ENCODE measurements around the gene SYNE2. TPM values are rescaled to one million over a fixed set of nuclear protein-coding genes. Genes with fewer than 3 reads are reported as not detected.
A peak's percentile ranks its signal among the peaks of the same experiment; 100 is the strongest.

Gene SYNE2
- total RNA-seq, 1 donor from 2014 or later, result 261 TPM

DNA sequence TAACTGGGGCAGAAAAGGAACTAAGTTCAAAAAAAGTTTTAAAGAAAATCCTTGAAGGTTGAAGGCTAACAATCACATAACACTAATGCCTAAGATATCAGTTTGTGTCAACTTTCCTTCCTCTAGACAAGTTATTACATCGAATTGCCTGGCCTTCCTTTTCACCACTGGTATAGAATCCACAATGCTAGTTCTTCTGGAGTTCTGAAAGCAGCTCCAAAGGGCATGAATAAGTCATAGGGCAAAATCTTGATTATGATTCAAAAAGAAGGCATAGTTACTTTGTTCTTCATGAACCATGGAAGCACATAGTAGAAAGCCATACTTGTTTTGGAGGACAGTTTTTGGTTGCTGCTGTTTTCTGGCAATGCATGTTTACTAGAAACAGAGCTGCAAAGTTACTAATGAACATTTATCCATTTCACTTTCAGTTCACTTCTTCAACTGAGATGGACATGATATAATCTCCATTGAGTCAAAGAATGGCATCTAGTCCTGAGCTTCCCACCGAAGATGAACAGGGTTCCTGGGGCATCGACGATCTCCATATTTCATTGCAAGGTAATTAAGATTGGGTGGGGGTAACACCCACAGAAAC, 56.0 kb downstream of the SYNE2 start:
- DNase-seq (ENCODE audit: low read depth), result no peak

DNA sequence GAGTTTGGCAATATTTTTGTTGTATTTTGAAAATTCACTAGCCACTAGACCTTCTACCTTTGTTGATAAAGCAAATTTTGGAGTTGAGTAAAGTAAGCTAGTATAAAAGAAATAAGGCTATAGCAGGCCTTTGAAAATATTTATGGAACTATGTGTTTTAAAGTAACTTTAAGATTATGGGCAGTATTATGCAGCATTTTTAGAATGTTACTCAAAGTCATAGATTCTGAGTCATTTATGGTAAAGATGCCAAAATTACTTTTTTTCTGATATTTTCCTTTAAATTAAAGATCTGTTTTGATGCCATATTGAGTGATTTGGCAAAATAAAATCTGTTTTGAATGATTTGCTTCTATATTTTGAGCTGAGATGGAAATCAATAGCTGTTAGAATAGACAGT, 57.2 kb downstream of the SYNE2 start:
- DNase-seq (ENCODE audit: low read depth), result no peak

DNA sequence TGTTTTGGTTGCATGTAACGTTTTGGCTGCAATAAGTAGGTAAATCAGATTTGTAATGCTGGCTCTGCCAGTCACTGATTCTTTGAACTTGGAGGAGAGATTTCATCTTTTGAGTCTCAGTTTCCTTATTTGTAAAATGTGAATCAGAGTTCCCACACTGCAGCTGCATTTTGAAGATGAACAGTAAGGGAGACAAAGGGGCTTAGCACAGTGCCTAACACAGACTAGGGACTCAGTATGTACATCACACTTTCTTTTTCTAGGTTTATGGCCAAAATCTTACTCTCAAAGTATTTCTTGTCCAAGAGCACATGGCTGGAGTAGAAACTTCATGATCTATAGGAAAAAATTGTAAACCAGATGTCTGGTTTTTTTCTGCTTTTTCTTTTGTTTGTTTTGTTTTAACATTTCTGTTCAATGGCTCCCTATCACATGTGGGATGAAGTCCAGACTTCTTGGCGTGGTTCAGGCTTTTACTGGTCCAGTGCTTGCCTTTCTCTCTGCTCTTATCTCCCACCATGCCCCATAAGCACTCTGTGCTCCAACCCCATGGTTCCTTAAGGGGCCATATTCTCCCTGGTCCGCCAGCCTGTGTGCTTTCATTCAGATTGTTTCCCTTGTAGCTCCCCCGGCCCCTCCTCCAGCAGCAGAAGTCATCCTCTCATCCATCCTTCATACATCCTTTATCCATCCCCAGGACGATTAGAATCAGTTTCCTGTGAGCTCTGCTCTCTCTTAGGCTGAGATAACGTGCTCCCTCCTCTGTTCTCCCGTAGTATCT, 58.0 kb downstream of the SYNE2 start:
- no peak for DNase-seq (ENCODE audit: low read depth)

DNA sequence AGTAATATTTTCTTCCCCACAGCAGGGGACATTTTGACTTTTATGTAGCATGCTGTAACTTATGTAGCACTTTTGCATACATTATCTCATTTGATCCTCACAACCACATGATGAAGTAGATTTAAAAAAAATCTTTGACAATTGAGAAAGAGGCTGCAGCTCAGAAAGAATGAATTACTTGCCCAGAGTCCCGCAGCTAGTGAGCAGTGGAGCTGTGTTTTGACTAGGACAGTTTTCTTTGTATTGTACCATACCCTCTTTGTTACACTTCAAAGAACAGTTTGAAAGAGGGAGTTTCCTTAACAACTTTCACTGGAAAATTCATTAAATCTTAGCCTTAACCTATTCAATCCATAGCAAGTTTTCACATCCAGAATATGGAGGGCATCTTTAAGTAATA, 58.6 kb downstream of the SYNE2 start:
- DNase-seq (ENCODE audit: low read depth), result no peak

DNA sequence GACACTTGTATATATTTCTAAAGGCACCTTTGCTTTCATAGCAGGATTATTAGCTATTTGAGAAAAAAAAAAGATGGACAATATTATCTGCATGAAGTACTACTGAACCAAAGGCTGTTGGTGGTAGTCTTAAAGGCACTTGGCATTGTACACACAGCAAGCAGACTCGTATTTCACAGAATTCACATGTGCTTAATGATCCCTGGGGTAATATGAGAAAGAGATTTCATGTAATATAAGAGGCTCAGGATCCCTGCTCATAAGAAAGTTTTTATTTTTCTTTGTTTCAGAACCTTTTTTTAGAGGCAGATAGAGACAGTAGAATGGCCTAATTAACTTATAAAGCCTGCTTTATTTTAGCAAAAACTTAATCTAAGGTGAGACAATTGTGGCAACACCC, 59.5 kb downstream of the SYNE2 start:
- no peak for DNase-seq (ENCODE audit: low read depth)

DNA sequence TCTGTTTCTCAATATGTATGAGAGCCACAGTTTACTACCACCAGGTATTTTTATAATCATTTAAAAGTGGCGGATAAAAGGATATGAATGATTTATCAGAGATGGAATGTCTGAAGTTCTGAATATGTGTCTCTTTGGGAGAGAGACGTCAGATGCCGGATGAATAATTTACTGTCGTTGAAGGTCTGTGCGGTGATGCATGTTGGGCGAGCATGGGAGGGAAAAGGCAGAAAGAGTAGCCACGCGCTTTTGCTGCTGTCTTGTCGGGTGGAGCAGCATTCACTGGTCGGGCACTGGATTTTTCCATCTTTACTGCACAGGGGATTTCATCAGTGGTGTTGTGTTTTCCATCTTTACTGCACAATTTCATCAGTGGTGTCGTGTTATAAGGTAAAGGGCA, 65.6 kb downstream of the SYNE2 start:
- DNase-seq (ENCODE audit: low read depth), result peak; percentile 72

DNA sequence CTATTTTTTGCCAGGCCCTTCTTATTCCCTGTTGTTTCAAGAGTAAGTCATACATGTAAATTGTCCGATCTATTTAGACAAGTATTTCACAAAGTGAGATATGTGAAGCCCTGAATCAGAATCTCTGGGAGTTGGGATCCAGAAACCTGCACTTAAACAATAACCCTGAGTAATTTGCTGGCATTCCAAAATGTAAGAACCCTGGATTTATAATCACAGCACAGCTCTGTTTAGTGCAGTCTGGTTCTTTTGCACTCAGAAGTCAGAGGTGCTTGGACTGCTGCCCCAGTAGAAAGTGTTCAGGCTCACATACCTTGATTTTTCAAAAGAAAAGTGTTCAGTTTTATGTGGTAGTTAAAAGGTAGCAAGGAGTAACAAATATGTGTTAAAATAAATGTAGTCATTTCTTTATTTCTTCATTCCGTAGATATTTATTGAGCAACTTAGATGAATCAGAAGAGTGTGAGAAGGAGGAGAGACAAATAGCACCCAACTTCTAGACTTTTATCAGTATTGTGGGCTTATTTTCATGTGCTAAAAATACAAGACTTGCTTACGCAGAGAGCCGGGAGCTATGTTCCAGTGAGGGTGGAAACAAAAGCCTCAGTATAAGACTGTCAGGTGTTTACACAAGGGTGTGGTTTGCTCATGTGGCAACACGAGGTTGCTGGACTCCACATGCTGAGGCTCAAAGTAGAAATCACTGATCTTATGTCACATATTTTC, 70.1 kb downstream of the SYNE2 start:
- DNase-seq (ENCODE audit: low read depth), result peak; percentile 98

DNA sequence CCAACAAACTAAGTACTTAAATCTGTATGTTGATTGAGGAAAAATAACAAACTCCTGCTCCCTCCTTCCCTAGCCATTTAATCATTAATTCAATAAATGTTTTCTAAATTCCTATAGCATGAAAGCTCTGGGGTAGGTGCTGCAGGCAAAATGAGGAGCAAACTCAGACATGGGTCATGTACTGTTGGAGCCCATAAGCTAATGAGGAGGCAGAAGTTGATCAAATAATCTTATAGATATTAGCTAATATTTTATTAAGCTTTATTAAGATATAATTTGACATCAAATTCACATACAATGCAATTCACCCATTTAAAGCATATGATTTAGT, 70.6 kb downstream of the SYNE2 start:
- no peak for DNase-seq (ENCODE audit: low read depth)

DNA sequence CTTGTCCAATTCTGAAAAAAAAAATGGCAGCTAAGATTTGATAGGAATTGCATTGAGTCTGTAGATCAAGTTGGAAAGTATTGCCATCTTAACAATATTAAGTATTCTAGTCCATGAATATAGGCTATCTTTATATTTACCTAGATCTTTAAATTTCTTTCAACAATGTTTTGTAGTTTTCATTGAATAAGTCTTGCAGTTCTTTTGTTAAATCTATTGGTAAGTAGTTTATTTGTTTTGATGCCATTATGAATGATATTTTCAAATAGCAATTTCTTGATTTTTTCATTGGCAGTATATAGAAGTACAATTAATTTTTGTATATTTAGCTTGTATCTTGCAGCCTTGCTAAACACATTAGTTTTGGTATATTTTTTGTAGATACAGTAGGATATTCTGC, 71.6 kb downstream of the SYNE2 start:
- no peak for DNase-seq (ENCODE audit: low read depth)

DNA sequence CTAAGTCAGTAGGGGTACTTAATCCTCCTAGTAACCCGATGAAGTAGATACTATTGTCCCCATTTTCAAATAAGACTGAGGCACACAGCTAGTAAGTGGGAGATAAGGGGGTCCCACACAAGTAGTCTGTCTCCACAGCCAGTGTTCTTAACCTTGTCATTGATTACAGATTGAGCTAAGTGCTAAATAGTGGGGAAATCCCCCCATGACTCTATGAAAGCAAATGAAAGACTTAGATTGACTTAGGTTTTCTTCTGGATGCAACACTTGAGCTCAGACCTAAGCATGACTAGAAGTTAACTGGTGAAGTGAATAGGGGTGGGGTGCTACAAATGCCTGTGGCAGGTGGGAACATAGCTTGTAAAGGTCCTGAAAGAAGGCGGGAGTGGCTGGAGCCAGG, 73.8 kb downstream of the SYNE2 start:
- DNase-seq (ENCODE audit: low read depth), result no peak

DNA sequence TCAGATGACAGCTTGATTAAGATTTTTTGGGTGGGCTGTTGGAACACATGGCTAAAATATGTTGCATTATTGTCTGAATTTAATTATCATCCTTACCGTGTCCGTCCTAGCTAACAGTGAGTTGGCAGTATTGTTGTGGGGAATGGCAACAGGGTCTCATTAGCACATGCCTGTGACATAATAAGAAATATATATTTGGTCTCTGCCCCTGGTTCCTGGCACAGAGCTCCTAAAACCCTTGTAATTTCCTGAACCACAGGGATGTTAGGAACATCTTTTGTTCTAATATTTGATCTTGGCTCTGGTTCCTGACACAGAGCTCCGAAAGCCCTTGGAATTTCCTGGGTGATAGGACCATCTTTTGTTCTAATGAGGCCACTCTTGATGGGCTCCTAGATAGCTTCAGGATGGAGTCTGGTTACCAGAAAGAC, 76.0 kb downstream of the SYNE2 start:
- DNase-seq (ENCODE audit: low read depth), result no peak

DNA sequence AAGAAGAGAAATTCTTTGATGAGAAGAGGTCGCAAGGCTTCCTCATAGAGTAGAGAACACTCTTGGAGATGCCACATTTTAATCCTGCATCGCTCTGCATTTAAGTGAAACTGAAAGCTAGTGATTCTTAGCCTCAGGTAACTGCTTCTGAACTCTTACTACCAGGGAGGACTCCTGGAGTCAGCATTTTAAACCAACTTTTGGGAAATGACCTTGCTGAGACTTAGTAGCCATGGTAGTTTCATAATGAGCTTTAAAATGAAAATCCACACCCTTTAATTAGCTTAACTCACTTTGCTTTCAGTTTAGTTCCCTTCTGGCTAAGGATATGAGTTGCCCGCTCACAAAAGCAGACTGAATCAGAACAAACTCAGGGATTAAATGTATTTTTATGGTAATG, 80.3 kb downstream of the SYNE2 start:
- peak; percentile 62 for DNase-seq (ENCODE audit: low read depth)

DNA sequence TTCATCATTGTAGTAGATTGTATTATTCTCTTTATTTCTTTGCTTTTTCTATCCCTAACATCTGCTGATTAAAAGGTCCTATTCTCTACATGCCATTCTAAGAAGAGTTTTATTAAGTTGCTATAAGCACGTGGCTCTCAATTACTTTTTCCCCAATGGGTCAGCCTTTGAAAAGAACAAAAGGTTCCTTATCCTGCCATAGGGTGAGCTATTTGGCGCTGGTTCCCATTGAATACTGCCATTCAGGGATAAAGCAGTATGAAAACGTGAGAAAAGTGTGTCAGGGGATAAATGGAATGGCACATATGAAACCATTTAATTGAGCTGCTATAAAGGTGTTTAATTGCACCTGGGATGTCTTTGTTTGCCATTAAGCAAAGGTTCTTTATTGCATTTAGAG, 80.9 kb downstream of the SYNE2 start:
- DNase-seq (ENCODE audit: low read depth), result no peak

DNA sequence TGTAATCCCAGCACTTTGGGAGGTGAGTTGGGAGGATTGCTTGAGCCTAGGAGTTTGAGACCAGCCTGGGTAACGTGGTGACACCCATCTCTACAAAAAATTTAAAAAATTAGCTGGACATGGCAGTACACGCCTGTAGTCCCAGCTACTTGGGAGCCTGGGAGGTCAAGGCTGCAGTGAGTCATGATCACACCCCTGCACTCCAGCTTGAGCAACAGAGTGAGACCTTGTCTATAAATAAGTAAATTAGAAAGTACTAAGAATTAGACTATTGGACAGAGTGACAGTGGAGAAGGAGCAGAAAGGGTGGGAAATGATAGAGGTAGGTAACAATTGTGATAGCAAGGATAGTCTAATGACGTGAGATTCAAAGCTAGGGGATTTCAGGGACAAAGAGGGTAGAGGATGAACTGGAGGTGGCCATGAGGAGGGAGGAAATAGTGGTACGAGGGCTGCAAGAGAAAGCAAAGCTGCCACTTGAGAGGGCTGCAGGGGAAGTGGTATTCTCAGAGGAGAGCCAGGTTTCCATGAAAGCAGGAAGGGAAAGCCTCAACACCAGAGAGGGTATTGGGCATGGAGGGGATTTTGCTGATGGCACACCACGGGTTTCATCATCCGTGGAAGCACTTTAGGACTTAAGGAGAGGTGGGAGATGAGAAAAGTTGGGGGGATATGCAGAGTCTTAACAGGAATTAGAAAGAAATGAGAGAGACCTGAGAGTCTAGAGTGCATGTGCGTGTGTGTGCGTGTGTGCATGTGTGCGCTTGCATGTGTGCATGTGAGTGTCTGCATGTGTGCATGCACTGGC, 85.6 kb downstream of the SYNE2 start:
- DNase-seq (ENCODE audit: low read depth), result peak; percentile 91

DNA sequence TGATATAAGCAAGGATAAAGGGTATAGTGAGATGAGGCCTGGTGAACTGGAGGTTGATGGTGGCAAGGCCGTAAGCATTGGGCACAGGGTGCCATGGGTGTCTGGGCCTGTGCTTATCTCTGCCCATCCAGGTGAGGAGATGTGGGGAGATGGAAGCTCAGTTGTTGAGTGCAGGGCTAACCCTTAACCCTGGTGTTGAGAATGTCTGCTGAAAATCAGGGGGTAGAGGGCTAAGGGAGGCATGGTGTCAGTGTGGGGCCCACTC, 86.1 kb downstream of the SYNE2 start:
- no peak for DNase-seq (ENCODE audit: low read depth)

DNA sequence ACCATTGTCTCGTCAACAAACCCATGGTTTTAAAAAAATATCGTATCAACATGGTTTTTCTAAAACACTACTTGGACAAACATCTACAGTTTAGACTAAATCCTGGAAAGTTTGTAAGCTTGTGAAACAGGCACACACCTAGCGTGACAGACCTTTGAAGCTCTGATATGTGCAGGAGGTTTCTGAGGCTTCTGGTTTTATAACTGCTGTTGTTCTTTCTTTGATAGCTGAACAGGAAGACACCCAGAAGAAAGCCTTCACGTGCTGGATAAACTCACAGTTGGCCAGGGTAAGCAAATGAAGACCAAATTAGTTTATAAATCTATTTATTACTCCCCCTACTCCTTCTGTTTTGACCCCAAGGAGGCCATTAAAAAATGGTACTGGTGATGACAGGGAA, 87.6 kb downstream of the SYNE2 start:
- no peak for DNase-seq (ENCODE audit: low read depth)

DNA sequence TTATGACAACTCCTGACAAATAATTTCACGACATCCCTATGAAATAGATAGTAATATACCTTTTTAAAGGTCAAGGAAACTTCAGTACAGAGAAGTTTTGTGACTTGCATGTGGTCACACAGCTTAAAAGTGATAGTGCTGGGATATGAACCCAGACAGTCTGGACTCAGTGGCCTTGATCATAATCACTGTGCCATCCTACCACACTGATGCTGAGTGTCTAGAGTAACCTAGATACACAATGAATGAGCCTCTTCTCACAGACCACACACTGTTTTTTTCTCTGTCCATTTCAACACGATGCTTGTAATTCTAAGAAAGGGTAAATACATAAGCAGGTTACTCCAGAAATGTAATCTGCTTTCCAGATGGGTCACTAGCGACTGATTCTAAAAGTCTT, 88.2 kb downstream of the SYNE2 start:
- DNase-seq (ENCODE audit: low read depth), result no peak

DNA sequence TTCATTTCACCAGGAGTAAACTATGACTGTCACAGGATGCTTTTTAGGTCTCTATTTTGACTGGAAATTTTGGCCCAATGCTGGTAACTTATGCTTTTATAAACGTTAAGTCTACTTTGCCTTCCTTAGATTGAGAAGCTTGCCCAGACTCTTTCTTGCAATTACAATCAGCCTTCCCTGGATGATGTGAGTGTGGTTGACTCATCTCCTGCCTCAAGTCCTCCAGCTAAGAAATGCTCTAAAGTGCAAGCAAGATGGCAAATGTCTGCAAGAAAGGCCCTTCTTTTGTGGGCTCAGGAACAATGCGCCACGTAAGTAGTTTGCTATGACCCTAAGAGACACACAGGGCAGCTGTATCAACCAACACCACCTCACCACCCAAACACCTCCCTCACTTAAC, 96.9 kb downstream of the SYNE2 start:
- no peak for DNase-seq (ENCODE audit: low read depth)

DNA sequence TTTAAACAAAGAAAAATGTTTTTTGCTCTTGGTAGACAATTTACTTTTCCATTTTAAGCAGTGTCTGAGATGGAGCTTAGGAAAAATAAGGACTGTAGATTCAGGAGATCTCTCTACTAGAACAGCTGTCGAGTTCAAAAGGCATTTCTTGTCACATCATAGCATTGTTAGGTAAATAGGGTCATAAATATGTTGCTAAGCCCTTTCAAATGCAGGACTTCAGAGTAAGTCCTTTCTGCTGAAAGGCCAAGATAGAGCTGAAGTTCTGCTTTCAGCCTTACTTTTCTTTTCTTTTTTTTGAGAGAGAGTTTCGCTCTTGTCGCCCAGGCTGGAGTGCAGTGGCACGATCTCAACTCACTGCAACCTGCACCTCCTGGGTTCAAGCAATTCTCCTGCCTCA, 98.2 kb downstream of the SYNE2 start:
- DNase-seq (ENCODE audit: low read depth), result no peak

DNA sequence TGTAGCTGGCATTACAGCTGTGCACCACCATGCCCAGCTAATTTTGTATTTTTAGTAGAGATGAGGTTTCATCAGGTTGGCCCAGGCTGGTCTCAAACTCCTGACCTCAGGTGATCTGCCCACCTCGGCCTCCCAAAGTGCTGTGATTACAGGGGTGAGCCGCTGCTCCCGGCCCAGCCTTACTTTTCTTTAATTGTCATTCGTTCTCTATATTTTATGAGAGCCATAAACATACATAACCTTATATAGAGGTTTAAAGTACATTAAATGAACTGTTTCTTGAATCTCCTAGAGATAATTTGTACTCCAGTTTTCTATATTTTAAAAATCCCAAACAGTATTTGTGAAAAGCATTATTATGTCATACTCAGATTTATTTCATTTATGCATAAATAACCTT, 98.6 kb downstream of the SYNE2 start:
- no peak for DNase-seq (ENCODE audit: low read depth)

DNA sequence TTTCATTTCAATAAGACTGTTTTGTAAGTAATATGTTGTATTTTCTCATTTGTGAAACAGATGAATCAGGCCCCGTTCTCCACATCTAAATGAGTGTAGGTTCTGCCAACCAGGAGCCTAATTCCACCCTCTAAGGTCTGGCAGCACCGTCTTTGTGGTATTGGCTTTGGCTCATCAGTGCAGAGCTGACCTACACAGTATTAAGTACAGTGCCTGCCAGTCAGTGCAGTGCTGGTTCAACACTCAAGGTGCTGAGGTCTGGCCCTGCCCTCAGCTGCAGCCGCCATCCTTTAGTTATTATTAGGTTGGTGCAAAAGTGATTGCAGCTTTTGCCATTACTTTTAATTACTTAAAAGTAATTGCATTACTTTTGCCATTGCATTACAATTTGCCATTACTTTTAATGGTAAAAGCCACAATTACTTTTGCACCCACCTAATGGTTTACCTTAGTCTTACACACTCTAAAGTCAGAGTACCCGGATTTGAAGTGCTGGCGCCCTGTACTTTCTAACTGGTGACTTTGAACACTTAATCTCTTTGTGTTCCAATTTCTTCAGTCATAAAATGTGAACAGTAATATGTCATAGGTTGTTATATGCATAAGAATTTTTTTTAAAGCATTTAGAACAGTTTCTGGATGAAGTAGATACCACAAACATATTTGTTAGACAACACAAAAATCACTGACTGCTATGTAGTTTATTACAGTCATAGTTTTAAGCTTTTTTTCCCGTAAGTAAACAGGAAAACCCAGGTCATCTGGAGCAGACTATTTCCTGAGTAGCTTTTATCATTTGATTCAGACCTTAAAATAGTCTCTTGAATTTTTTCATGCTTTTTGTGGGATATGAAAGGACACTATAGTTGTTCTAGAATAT, 99.5 kb downstream of the SYNE2 start:
- no peak for DNase-seq (ENCODE audit: low read depth)

Data from renal cortical epithelial cell (primary cell).